Neural progenitor cell (in vitro differentiated cells): Measurements from ENCODE around the gene TMEM208. TPM values are rescaled to one million over a fixed set of nuclear protein-coding genes. Genes with fewer than 3 reads are reported as not detected.
A peak's percentile ranks its signal among the peaks of the same experiment; 100 is the strongest.

Experiments
- DNase-seq: peaks from one replicate; pipeline ENCODE4 v3.0.0-alpha.2; 2016; ENCODE audit warnings: low spot score
- H2AFZ ChIP-seq: fragments of 200-600 bp; sonication (generic); replicated peaks from 2 replicates; pipeline ENCODE4 v1.6.1; 2016; ENCODE audit warnings: antibody characterized with exemption
- H3F3A ChIP-seq: fragments of 200-600 bp; sonication (generic); 2 replicates; pipeline ENCODE4 v1.6.1; 2016; ENCODE audit warnings: antibody characterized with exemption, low read depth
- H3K27ac ChIP-seq: fragments of 200-600 bp; sonication (generic); 2 replicates; pipeline ENCODE4 v1.5.1; 2016; ENCODE audit warnings: mild to moderate bottlenecking
- H3K27me3 ChIP-seq: fragments of 200-600 bp; sonication (generic); 2 replicates; pipeline ENCODE4 v1.6.1; 2016; ENCODE audit warnings: mild to moderate bottlenecking, moderate library complexity
- H3K36me3 ChIP-seq: fragments of 200-600 bp; sonication (generic); 2 replicates; pipeline ENCODE4 v1.5.1; 2016
- H3K4me1 ChIP-seq: fragments of 200-600 bp; sonication (generic); 2 replicates; pipeline ENCODE4 v1.6.1; 2016; ENCODE audit warnings: mixed run types
- H3K4me2 ChIP-seq: fragments of 200-600 bp; sonication (generic); 2 replicates; pipeline ENCODE4 v1.6.1; 2016
- H3K4me3 ChIP-seq: fragments of 200-600 bp; sonication (generic); 2 replicates; pipeline ENCODE4 v1.5.1; 2016
- H3K79me2 ChIP-seq: fragments of 200-600 bp; sonication (generic); 2 replicates; pipeline ENCODE4 v1.6.1; 2016; ENCODE audit warnings: low read depth
- H3K9ac ChIP-seq: fragments of 200-600 bp; sonication (generic); 2 replicates; pipeline ENCODE4 v1.6.1; 2016
- H3K9me3 ChIP-seq: fragments of 200-600 bp; sonication (generic); 2 replicates; pipeline ENCODE4 v1.5.1; 2016; ENCODE audit warnings: low read depth
- H4K20me1 ChIP-seq: fragments of 200-600 bp; sonication (generic); 2 replicates; pipeline ENCODE4 v1.6.1; 2016; ENCODE audit warnings: low read depth
- H3K27ac Mint-ChIP-seq: 3 replicates; pipeline ENCODE4 v1.8.0; 2021; ENCODE audit warnings: mixed read lengths
- H3K27me3 Mint-ChIP-seq: 2 replicates; pipeline ENCODE4 v1.8.0; 2022; ENCODE audit warnings: low read depth, mild to moderate bottlenecking, inconsistent platforms, moderate library complexity, mixed read lengths; ENCODE audit not compliant: insufficient read depth
- H3K36me3 Mint-ChIP-seq: 3 replicates; pipeline ENCODE4 v1.8.0; 2021; ENCODE audit warnings: mixed read lengths
- H3K4me1 Mint-ChIP-seq: 3 replicates; pipeline ENCODE4 v1.8.0; 2021; ENCODE audit warnings: mixed read lengths
- H3K4me3 Mint-ChIP-seq: 3 replicates; pipeline ENCODE4 v1.8.0; 2021; ENCODE audit warnings: mild to moderate bottlenecking, moderate library complexity, mixed read lengths
- H3K9me3 Mint-ChIP-seq: 3 replicates; pipeline ENCODE4 v1.8.0; 2020; ENCODE audit warnings: mixed read lengths
- EZH2 ChIP-seq: fragments of 200-600 bp; sonication (generic); IDR thresholded peaks from 2 replicates; pipeline ENCODE4 v1.6.1; 2017; ENCODE audit warnings: antibody characterized with exemption, mild to moderate bottlenecking, moderate library complexity
- EZH2phosphoT487 ChIP-seq: fragments of 200-600 bp; sonication (generic); IDR thresholded peaks from 2 replicates; pipeline ENCODE4 v1.6.1; 2017; ENCODE audit warnings: antibody characterized with exemption
- total RNA-seq: library from RNA; depleted of rRNA; stranded (reverse); fragments of >200 nt; gene quantifications from 2 replicates; pipeline ENCODE4 v1.2.3, GENCODE V29; 2015; ENCODE audit warnings: low replicate concordance
- TF ChIP-seq, protein P1 (sequence below): fragments of 200-600 bp; sonication (generic); IDR thresholded peaks from 2 replicates; pipeline ENCODE4 v1.5.1; 2017; ENCODE audit warnings: antibody characterized with exemption, mild to moderate bottlenecking

TMEM208 gene
- total RNA-seq, 1 donor from 2014 or later: 39.4 TPM

DNA sequence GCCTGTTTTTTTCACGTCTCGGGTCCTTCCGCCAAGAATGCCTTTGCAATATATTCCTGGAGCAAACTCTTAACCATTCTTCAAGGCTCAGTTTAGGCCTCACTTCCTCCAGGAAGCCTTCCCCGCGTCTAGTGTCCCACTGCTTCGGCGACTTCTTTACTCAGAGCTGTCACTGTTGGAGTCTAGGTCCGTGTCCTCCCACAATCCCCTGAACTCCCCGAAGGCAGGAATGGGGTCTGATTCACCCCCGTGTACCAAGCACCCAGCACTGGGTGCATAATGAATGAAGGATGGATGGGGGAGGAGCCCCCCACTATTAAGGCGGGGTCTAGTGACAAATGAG is 43.7 kb upstream of the TMEM208 start:
- peak overlapping the region; percentile 57 for H2AFZ ChIP-seq
- Mint-ChIP-seq H3K27ac (no peak overlapping the region), H3K36me3 (peaks cover 1% of the 10 kb centered on the region)

DNA sequence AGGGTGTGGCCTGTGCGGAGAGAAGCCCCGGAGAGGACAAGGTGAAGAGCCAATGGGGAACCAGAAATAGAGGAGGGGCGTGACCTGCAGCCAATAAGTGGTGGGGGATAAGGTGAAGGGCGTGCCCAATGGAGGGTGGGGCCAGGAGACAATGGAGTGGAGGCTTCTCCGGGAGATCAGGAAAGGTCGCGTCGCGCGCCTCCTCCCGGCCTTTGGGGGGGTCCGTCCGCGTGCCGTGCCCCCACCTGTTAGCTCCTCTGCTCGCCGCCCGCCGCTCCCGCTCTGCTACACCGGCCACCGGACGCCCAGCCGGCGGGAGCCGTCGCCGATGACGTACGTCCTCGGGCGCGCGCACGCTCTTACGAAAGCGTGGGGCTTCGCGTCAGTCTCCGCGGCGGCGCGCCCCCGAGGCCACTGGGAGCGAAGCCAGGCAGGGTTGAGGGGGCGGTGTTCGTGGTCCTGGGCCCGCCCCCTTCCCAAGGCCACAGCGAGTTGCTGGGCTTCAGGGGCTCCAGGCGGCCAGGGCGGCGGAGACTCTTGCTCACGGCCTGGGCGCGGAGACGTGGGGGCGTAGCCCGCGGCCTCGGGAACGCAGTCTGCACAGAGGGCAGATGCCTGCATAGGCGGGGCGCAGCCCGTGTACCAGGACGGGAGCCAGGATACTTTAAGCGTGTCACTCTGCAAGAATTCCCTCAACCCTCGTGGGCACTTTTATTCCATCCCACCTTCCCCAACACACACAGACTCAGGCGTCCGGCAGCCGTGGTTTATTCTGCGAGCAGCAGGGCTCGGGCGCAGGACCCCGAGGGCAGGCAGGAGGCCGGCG is 43.1 kb upstream of the TMEM208 start, which contains the start of gene MATCAP1:
MATCAP1 (minus strand) TSS at position 337 of the 826 bp plus-strand sequence. CDS start 3,353 bp downstream, outside the sequence.
- Mint-ChIP-seq H3K9me3 (no peaks in the 10 kb centered on the region), H3K4me1 (peaks cover 9% of the 10 kb centered on the region), H3K27ac (no peak within 1 kb of the TSS), H3K27me3 (peaks cover 16% of the 10 kb centered on the region), H3K4me3 (peak within 1 kb of the TSS; percentile 66), H3K36me3 (peaks cover 1% of the 10 kb centered on the region)
- TF ChIP-seq EZH2phosphoT487: no peak
- TF ChIP-seq, protein P1, sequence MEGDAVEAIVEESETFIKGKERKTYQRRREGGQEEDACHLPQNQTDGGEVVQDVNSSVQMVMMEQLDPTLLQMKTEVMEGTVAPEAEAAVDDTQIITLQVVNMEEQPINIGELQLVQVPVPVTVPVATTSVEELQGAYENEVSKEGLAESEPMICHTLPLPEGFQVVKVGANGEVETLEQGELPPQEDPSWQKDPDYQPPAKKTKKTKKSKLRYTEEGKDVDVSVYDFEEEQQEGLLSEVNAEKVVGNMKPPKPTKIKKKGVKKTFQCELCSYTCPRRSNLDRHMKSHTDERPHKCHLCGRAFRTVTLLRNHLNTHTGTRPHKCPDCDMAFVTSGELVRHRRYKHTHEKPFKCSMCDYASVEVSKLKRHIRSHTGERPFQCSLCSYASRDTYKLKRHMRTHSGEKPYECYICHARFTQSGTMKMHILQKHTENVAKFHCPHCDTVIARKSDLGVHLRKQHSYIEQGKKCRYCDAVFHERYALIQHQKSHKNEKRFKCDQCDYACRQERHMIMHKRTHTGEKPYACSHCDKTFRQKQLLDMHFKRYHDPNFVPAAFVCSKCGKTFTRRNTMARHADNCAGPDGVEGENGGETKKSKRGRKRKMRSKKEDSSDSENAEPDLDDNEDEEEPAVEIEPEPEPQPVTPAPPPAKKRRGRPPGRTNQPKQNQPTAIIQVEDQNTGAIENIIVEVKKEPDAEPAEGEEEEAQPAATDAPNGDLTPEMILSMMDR: no peak
- TF ChIP-seq EZH2: no peak
- peaks cover 12% of the 10 kb centered on the region for H3K4me1 ChIP-seq
- no peak within 1 kb of the TSS for H3K9ac ChIP-seq
- peaks cover 41% of the 10 kb centered on the region for H3K27me3 ChIP-seq
- H3F3A ChIP-seq: peaks cover 15% of the 10 kb centered on the region
- peak; percentile 99 for DNase-seq
- H3K36me3 ChIP-seq: no peaks in the 10 kb centered on the region
- H3K79me2 ChIP-seq: peaks cover 11% of the 10 kb centered on the region
- peak within 1 kb of the TSS; percentile 97 for H2AFZ ChIP-seq
- H3K27ac ChIP-seq: peak within 1 kb of the TSS; percentile 70
- peak within 1 kb of the TSS; percentile 70 for H3K4me3 ChIP-seq
- peak within 1 kb of the TSS; percentile 96 for H3K4me2 ChIP-seq
- peaks cover 41% of the 10 kb centered on the region for H4K20me1 ChIP-seq
- H3K9me3 ChIP-seq: no peaks in the 10 kb centered on the region

More for the DNA sequence above, 43.7 kb upstream of the TMEM208 start:
- TF ChIP-seq EZH2phosphoT487 (no peak), EZH2 (no peak)
- TF ChIP-seq, protein P1: no peak
- DNase-seq: no peak
- H3K9me3 ChIP-seq: no peaks in the 10 kb centered on the region
- H3K27me3 Mint-ChIP-seq: peaks cover 19% of the 10 kb centered on the region
- H3K9ac ChIP-seq: no peak overlapping the region
- peaks cover 12% of the 10 kb centered on the region for H3K4me1 ChIP-seq
- no peaks in the 10 kb centered on the region for H3K9me3 Mint-ChIP-seq
- H3K4me1 Mint-ChIP-seq: peaks cover 14% of the 10 kb centered on the region
- H3K4me2 ChIP-seq: peak overlapping the region; percentile 96
- H3F3A ChIP-seq: peaks cover 15% of the 10 kb centered on the region
- H3K4me3 Mint-ChIP-seq: no peak overlapping the region
- peaks cover 47% of the 10 kb centered on the region for H4K20me1 ChIP-seq
- peaks cover 47% of the 10 kb centered on the region for H3K27me3 ChIP-seq
- no peaks in the 10 kb centered on the region for H3K36me3 ChIP-seq
- peaks cover 11% of the 10 kb centered on the region for H3K79me2 ChIP-seq
- H3K27ac ChIP-seq: no peak overlapping the region
- peak overlapping the region; percentile 70 for H3K4me3 ChIP-seq

DNA sequence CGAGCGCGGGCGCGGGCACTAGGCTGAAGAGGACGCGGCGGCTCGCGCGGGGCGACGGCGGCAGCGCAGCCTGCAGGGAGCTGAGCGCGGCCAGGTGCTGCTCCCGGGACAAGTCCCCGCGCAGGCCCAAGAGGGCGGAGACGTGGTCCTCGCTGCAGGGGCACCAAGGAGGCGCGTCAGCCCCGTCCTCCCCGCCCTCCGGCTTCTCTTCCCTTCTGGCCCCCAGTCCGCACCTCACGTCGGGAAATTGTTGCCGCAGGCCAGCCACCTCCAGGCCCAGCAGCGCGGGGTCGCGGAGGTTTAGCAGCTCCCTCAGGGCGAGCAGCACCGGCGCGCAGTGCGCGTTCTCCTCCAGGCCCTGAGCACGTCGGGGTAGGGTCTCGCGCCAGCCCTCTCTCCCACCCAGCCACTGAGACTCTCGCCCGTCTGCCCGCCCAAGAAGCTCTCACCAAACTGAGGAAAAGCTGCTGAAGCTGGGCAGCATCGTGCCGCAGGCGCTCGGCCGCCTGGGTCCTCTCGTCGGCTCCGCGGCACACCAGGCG is 42.4 kb upstream of the TMEM208 start:
- no peaks in the 10 kb centered on the region for H3K36me3 ChIP-seq
- Mint-ChIP-seq H3K27me3 (peaks cover 14% of the 10 kb centered on the region), H3K36me3 (no peaks in the 10 kb centered on the region), H3K9me3 (no peaks in the 10 kb centered on the region), H3K27ac (no peak overlapping the region), H3K4me1 (peaks cover 9% of the 10 kb centered on the region), H3K4me3 (peak overlapping the region; percentile 66)
- peak overlapping the region; percentile 97 for H2AFZ ChIP-seq
- H3K79me2 ChIP-seq: peaks cover 11% of the 10 kb centered on the region
- peaks cover 12% of the 10 kb centered on the region for H3K4me1 ChIP-seq
- peak overlapping the region; percentile 96 for H3K4me2 ChIP-seq
- H4K20me1 ChIP-seq: peaks cover 35% of the 10 kb centered on the region
- H3K4me3 ChIP-seq: peak overlapping the region; percentile 70
- no peak overlapping the region for H3K9ac ChIP-seq
- peaks cover 34% of the 10 kb centered on the region for H3K27me3 ChIP-seq
- no peaks in the 10 kb centered on the region for H3K9me3 ChIP-seq
- peaks cover 15% of the 10 kb centered on the region for H3F3A ChIP-seq
- TF ChIP-seq, protein P1: no peak
- peak; percentile 78 for TF ChIP-seq EZH2
- TF ChIP-seq EZH2phosphoT487: peak; percentile 49
- no peak overlapping the region for H3K27ac ChIP-seq
- peak; percentile 56 for DNase-seq
